ENCODE measurements around the gene NDUFA7.

DNA sequence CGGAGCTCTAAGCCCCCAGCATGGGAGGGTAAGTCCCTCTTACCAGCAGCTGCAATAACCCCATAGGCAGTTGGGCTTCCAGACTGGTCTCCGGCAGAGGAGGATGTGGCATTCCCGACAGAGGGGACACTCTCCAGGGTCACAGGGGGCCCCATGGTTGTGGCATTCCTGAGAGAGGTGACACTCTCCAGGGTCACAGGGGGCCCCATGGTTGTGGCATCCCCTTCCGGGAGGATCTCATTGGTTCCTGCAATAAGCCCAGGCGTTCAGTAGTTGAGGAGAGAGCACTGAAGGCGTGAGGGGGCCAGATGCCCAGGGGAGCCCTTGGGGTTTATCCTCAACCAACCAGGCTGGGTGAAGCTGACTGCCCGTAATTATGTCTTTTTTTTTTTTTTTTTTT is 18.4 kb downstream of the NDUFA7 start:
- no peak for TF ChIP-seq RARB (CRISPR knock-in tag; IDR thresholded peaks at IDR 0.05)
- TF ChIP-seq EP300 (IDR thresholded peaks at IDR 0.05) = no peak
- TF ChIP-seq, protein P1, sequence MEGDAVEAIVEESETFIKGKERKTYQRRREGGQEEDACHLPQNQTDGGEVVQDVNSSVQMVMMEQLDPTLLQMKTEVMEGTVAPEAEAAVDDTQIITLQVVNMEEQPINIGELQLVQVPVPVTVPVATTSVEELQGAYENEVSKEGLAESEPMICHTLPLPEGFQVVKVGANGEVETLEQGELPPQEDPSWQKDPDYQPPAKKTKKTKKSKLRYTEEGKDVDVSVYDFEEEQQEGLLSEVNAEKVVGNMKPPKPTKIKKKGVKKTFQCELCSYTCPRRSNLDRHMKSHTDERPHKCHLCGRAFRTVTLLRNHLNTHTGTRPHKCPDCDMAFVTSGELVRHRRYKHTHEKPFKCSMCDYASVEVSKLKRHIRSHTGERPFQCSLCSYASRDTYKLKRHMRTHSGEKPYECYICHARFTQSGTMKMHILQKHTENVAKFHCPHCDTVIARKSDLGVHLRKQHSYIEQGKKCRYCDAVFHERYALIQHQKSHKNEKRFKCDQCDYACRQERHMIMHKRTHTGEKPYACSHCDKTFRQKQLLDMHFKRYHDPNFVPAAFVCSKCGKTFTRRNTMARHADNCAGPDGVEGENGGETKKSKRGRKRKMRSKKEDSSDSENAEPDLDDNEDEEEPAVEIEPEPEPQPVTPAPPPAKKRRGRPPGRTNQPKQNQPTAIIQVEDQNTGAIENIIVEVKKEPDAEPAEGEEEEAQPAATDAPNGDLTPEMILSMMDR (IDR thresholded peaks at IDR 0.05) = no peak
- no peak for TF ChIP-seq SMC3 (IDR thresholded peaks at IDR 0.05)
- no peak for TF ChIP-seq POLR2A (IDR thresholded peaks at IDR 0.05; ENCODE audit: low read length)
- no peak for TF ChIP-seq NFE2L2 (conservative IDR thresholded peaks at IDR 0.05; ENCODE audit: low read length)
- no peak for TF ChIP-seq RFX5 (IDR thresholded peaks at IDR 0.05)
- TF ChIP-seq PHF8 (IDR thresholded peaks at IDR 0.05; ENCODE audit: borderline replicate concordance, low read depth) = no peak
- no peak for TF ChIP-seq MYC (IDR thresholded peaks at IDR 0.05; ENCODE audit: borderline replicate concordance, low read length)
- no peak for TF ChIP-seq MAFK (IDR thresholded peaks at IDR 0.05; ENCODE audit: partially characterized antibody)
- no peak for TF ChIP-seq RCOR1 (IDR thresholded peaks at IDR 0.05; ENCODE audit: low read depth, low read length)
- TF ChIP-seq REST (IDR thresholded peaks at IDR 0.05) = no peak
- no peak for TF ChIP-seq JUN (IDR thresholded peaks at IDR 0.05)

Measured in A549 (cell line).